Activated naive CD8-positive, alpha-beta T cell (primary cell): ENCODE measurements around the gene MGAT5.

Experiments
- H3K27ac Mint-ChIP-seq: one replicate; pipeline ENCODE4 v1.8.0; 2021; ENCODE audit warnings: mixed read lengths
- H3K27me3 Mint-ChIP-seq: one replicate; pipeline ENCODE4 v1.8.0; 2021; ENCODE audit warnings: mixed read lengths
- H3K36me3 Mint-ChIP-seq: one replicate; pipeline ENCODE4 v1.8.0; 2021; ENCODE audit warnings: mixed read lengths
- H3K4me1 Mint-ChIP-seq: one replicate; pipeline ENCODE4 v1.8.0; 2021; ENCODE audit warnings: low read depth, mixed read lengths
- H3K4me3 Mint-ChIP-seq: one replicate; pipeline ENCODE4 v1.8.0; 2021; ENCODE audit warnings: mild to moderate bottlenecking, mixed read lengths
- H3K9me3 Mint-ChIP-seq: one replicate; pipeline ENCODE4 v1.8.0; 2021; ENCODE audit warnings: low read depth, mixed read lengths

The MGAT5 gene

GRCh38 chr2:134395779-134396178, 141.9 kb downstream of the MGAT5 start:
- no peaks in the 10 kb centered on the region for H3K9me3 Mint-ChIP-seq
- H3K4me1 Mint-ChIP-seq, result peaks cover 16% of the 10 kb centered on the region
- no peak overlapping the region for H3K27ac Mint-ChIP-seq
- H3K36me3 Mint-ChIP-seq, result peaks cover 2% of the 10 kb centered on the region
- no peak overlapping the region for H3K4me3 Mint-ChIP-seq
- no peaks in the 10 kb centered on the region for H3K27me3 Mint-ChIP-seq

GRCh38 chr2:134396493-134396892, 142.6 kb downstream of the MGAT5 start:
- no peak overlapping the region for H3K27ac Mint-ChIP-seq
- H3K4me3 Mint-ChIP-seq, result no peak overlapping the region
- no peaks in the 10 kb centered on the region for H3K36me3 Mint-ChIP-seq
- H3K4me1 Mint-ChIP-seq, result peaks cover 9% of the 10 kb centered on the region
- H3K9me3 Mint-ChIP-seq, result no peaks in the 10 kb centered on the region
- no peaks in the 10 kb centered on the region for H3K27me3 Mint-ChIP-seq

GRCh38 chr2:134397146-134397896, 143.4 kb downstream of the MGAT5 start:
- Mint-ChIP-seq H3K27me3 (no peaks in the 10 kb centered on the region), H3K36me3 (no peaks in the 10 kb centered on the region), H3K9me3 (no peaks in the 10 kb centered on the region), H3K4me3 (no peak overlapping the region), H3K4me1 (peaks cover 2% of the 10 kb centered on the region), H3K27ac (no peak overlapping the region)

GRCh38 chr2:134398300-134398699, 144.4 kb downstream of the MGAT5 start:
- H3K36me3 Mint-ChIP-seq, result peaks cover under 1% of the 10 kb centered on the region
- no peaks in the 10 kb centered on the region for H3K27me3 Mint-ChIP-seq

GRCh38 chr2:134399096-134399495, 145.2 kb downstream of the MGAT5 start:
- Mint-ChIP-seq H3K36me3 (peaks cover 4% of the 10 kb centered on the region), H3K4me1 (no peaks in the 10 kb centered on the region), H3K4me3 (no peak overlapping the region), H3K9me3 (no peaks in the 10 kb centered on the region), H3K27ac (no peak overlapping the region), H3K27me3 (no peaks in the 10 kb centered on the region)

More at GRCh38 chr2:134398300-134398699, 144.4 kb downstream of the MGAT5 start:
- Mint-ChIP-seq H3K27ac (no peak overlapping the region), H3K4me1 (no peaks in the 10 kb centered on the region), H3K9me3 (no peaks in the 10 kb centered on the region), H3K4me3 (no peak overlapping the region)

GRCh38 chr2:134401081-134401497, 147.2 kb downstream of the MGAT5 start:
- H3K4me3 Mint-ChIP-seq, result no peak overlapping the region
- H3K27ac Mint-ChIP-seq, result peak overlapping the region; percentile 2
- no peaks in the 10 kb centered on the region for H3K9me3 Mint-ChIP-seq
- H3K27me3 Mint-ChIP-seq, result no peaks in the 10 kb centered on the region
- peaks cover 2% of the 10 kb centered on the region for H3K4me1 Mint-ChIP-seq
- H3K36me3 Mint-ChIP-seq, result peaks cover 4% of the 10 kb centered on the region

- Mint-ChIP-seq H3K27me3 (no peaks in the 10 kb centered on the region), H3K4me1 (peaks cover 2% of the 10 kb centered on the region), H3K27ac (no peak overlapping the region), H3K36me3 (peaks cover 4% of the 10 kb centered on the region), H3K9me3 (no peaks in the 10 kb centered on the region), H3K4me3 (no peak overlapping the region)
Observed at GRCh38 chr2:134401789-134402188, 147.9 kb downstream of the MGAT5 start.

- Mint-ChIP-seq H3K36me3 (peaks cover 4% of the 10 kb centered on the region), H3K4me3 (no peak overlapping the region), H3K27ac (no peak overlapping the region), H3K9me3 (no peaks in the 10 kb centered on the region), H3K27me3 (no peaks in the 10 kb centered on the region), H3K4me1 (peaks cover 7% of the 10 kb centered on the region)
Observed at GRCh38 chr2:134402410-134402809, 148.5 kb downstream of the MGAT5 start.

- H3K4me1 Mint-ChIP-seq, result peaks cover 24% of the 10 kb centered on the region
- no peaks in the 10 kb centered on the region for H3K9me3 Mint-ChIP-seq
- H3K36me3 Mint-ChIP-seq, result peaks cover 4% of the 10 kb centered on the region
- no peaks in the 10 kb centered on the region for H3K27me3 Mint-ChIP-seq
- no peak overlapping the region for H3K27ac Mint-ChIP-seq
- H3K4me3 Mint-ChIP-seq, result no peak overlapping the region
Observed at GRCh38 chr2:134405611-134406081, 151.8 kb downstream of the MGAT5 start.

- no peaks in the 10 kb centered on the region for H3K9me3 Mint-ChIP-seq
- H3K27me3 Mint-ChIP-seq, result no peaks in the 10 kb centered on the region
- no peak overlapping the region for H3K4me3 Mint-ChIP-seq
- H3K36me3 Mint-ChIP-seq, result peaks cover 4% of the 10 kb centered on the region
- H3K27ac Mint-ChIP-seq, result no peak overlapping the region
- H3K4me1 Mint-ChIP-seq, result peaks cover 31% of the 10 kb centered on the region
Observed at GRCh38 chr2:134406311-134406710, 152.4 kb downstream of the MGAT5 start.

GRCh38 chr2:134406736-134407135, 152.9 kb downstream of the MGAT5 start:
- Mint-ChIP-seq H3K9me3 (no peaks in the 10 kb centered on the region), H3K36me3 (peaks cover 4% of the 10 kb centered on the region), H3K4me3 (no peak overlapping the region), H3K27ac (no peak overlapping the region), H3K4me1 (peaks cover 35% of the 10 kb centered on the region), H3K27me3 (no peaks in the 10 kb centered on the region)

- Mint-ChIP-seq H3K4me3 (no peak overlapping the region), H3K4me1 (peaks cover 39% of the 10 kb centered on the region), H3K27ac (no peak overlapping the region)
Observed at GRCh38 chr2:134407154-134407890, 153.4 kb downstream of the MGAT5 start.

GRCh38 chr2:134408386-134408785, 154.5 kb downstream of the MGAT5 start:
- Mint-ChIP-seq H3K4me1 (peaks cover 39% of the 10 kb centered on the region), H3K27me3 (no peaks in the 10 kb centered on the region), H3K27ac (no peak overlapping the region), H3K4me3 (no peak overlapping the region), H3K9me3 (no peaks in the 10 kb centered on the region), H3K36me3 (peaks cover 3% of the 10 kb centered on the region)

More at GRCh38 chr2:134407154-134407890, 153.4 kb downstream of the MGAT5 start:
- Mint-ChIP-seq H3K27me3 (no peaks in the 10 kb centered on the region), H3K9me3 (no peaks in the 10 kb centered on the region), H3K36me3 (peaks cover 4% of the 10 kb centered on the region)

GRCh38 chr2:134408791-134409190, 154.9 kb downstream of the MGAT5 start:
- no peaks in the 10 kb centered on the region for H3K9me3 Mint-ChIP-seq
- no peaks in the 10 kb centered on the region for H3K27me3 Mint-ChIP-seq
- H3K4me3 Mint-ChIP-seq, result no peak overlapping the region
- H3K4me1 Mint-ChIP-seq, result peaks cover 39% of the 10 kb centered on the region
- no peak overlapping the region for H3K27ac Mint-ChIP-seq
- no peaks in the 10 kb centered on the region for H3K36me3 Mint-ChIP-seq

- Mint-ChIP-seq H3K27ac (no peak overlapping the region), H3K9me3 (no peaks in the 10 kb centered on the region), H3K4me3 (no peak overlapping the region), H3K36me3 (no peaks in the 10 kb centered on the region), H3K4me1 (peaks cover 39% of the 10 kb centered on the region), H3K27me3 (no peaks in the 10 kb centered on the region)
Observed at GRCh38 chr2:134410006-134410405, 156.1 kb downstream of the MGAT5 start.
